Measurements from ENCODE around the gene CAPN13.

Gene CAPN13

DNA sequence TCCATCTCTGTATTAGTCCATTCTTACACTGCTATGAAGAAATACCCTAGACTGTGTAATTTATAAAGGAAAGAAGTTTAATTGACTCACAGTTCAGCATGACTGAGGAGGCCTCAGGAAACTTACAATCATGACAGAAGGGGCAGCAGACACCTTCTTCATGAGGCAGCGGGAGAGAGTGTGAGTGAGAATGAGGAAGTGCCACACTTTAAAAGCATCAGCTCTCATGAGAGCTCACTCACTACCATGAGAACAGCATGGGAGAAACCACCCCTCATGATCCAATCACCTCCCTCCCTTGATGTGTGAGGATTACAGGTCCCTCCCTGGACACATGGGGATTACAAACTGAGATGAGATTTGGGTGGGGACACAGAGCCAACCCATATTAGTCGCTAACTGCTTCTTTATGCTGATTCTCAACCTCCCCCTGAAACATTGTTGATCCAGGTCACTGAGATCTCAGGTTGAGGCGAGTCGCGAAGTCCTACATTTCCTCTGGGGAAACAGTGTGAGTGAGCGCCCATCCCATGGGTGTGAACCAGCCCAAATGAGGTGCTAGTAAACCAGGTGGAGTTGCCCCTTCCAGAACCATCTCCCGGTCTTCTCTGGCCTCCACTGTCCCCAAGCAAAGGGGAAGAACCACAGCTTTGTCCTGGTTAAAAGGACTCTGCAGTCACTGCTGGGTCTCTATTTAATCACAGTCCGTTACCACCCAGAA is 123.8 kb downstream of the CAPN13 start:
- DNase-seq (ENCODE audit: low read depth) = no peak

DNA sequence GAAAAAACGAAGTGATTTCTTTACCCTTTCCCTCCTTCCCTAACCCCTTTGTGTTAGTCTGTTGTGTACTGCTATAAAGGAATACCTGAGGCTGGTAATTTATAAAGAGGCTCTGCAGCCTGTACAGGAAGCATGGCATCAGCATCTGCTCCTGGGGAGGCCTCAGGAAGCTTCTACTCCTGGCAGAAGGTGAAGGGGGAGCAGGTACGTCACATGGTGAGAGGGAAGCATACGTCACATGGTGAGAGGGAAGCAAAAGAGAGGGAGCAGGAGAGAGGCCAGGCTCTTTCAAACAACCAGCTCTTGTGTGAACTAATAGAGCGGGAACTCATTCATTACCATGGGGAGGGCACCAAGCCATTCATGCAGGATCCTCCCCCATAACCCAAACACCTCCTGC is 126.2 kb downstream of the CAPN13 start:
- no peak for DNase-seq (ENCODE audit: low read depth)

- DNase-seq (ENCODE audit: low read depth) = no peak
These were observed 127.1 kb downstream of the CAPN13 start for GRCh38 chr2:30680121-30680520.

GRCh38 chr2:30679426-30680088 is 127.7 kb downstream of the CAPN13 start:
- no peak for DNase-seq (ENCODE audit: low read depth)

DNA sequence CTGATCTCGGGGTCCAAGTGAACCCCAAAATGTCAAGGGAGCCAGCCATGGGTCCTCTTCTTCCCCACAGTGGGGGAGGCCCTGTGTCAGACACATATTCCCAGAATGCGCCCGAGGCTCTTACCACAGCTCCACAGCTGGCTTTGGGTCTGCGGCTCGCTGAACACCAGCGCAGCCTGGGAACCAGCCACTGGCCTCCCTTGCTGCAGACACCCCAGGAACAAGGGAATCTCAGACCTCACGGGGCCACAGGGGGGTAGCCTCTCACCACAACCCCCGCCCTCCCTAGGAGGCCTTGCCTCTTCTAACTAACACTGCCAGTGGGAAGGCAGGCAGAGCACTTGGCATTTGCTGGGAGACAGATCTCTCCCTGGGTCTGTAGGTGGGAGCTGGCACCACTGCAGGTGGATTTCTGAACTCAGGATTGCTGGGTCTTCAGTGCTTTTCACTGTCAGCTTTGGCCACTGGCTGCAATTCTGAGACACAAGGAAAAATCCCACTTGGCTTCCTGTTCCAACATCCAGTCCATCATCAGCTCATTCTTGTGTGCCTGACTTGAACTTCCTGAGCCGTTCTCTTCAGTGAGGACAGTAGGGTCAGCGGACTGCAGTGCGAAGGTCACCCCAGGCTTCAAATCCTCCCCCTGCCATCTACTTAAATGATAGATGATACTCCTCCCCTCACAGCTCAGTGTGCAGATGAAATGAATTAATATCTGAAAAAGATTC is 128.7 kb downstream of the CAPN13 start:
- no peak for DNase-seq (ENCODE audit: low read depth)

GRCh38 chr2:30677861-30678385 is 129.3 kb downstream of the CAPN13 start:
- DNase-seq (ENCODE audit: low read depth) = no peak

- no peak for DNase-seq (ENCODE audit: low read depth)
These were observed 130.0 kb downstream of the CAPN13 start for GRCh38 chr2:30677231-30677630.

DNA sequence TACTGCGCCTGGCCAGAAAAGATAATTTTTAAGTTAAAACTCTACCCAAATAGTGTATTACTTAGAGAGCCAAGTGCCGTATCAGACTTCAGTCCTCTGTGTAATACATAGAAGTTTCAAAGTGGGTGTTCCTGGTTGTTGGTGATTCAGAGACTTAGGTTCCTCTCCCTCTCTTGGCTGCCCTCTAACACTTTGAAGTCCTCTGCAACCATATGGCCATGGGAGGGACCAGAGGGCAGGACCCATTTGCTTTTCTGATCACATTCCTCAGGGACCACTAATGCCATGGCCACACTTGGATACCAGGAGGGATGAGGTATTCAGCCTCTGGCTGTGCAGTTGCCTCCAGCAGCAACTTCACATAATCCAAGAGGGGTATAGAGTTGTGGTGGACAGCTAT is 131.5 kb downstream of the CAPN13 start:
- DNase-seq (ENCODE audit: low read depth) = no peak

DNA sequence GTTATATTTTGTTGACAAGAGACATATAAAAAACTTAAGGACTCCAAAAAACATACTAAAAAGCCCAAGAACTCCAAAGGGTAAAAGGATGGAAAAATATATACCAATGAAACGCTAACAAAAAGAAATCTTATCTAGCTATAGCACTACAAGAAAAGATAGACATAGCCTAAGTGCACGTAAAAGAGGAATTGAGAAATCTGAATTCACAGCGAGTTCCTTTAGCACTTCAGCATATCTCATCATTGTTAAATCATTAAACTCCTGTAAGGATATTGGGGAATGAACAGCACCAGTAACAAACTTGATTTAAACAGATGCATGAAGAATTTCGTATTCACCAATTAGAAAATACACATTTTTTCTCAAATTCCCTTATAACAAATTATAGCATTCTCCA is 134.1 kb downstream of the CAPN13 start:
- DNase-seq (ENCODE audit: low read depth) = no peak

Measured in iris pigment epithelial cell (primary cell).